ENCODE data around the gene TH. TPM values are rescaled to one million over a fixed set of nuclear protein-coding genes. Genes with fewer than 3 reads are reported as not detected.

TH gene
- total and polyA plus RNA-seq, 2 of the 4 experiments (the other 2 are of a cell fraction) = 0.10 TPM; not detected in 1

DNA sequence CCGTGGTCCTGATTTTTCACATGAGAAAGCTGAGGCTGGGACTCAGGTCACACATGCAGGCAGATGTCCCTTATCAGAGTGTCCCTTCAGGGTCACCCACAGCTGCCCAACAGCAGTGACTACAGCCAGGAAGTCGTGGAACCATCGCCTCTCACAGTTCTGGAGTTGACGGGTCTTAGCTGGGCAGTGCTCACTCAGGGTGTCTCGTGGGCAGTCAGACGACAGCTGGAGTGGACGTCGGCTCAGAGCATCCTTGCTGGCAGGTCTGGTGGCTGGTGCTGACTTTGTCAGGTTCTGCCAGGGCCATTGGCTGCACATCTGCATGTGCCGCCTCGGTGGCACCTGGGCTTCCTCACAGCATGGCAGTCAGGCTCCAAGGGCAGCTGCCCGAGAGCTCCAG lies 35.6 kb upstream of the TH start:
- Histone ChIP-seq H2BK15ac (ENCODE audit: low read depth, low read length) (no peak overlapping the region), H4K8ac (ENCODE audit: low read depth in 2 of 2, low read length in 2 of 2) (no peak overlapping the region), H3K9me3 (ENCODE audit: control insufficient read depth, insufficient read depth, low read length) (peaks cover 5% of the 10 kb centered on the region; the same call in 1 of the 2 replicates), H3K18ac (ENCODE audit: low read depth, low read length) (no peak overlapping the region), H3K14ac (replicated peaks; ENCODE audit: low read depth, low read length) (no peak overlapping the region), H2BK5ac (ENCODE audit: low read depth, low read length, poor library complexity, severe bottlenecking) (no peak overlapping the region), H3K9me1 (ENCODE audit: insufficient read depth, low read length) (no peaks in the 10 kb centered on the region), H3K23ac (ENCODE audit: low read depth, low read length) (no peak overlapping the region), H4K20me1 (ENCODE audit: insufficient read depth, low read length) (no peaks in the 10 kb centered on the region), H3K4me1 (ENCODE audit: control insufficient read depth, insufficient read depth, low read length) (no peaks in the 10 kb centered on the region), H4K5ac (ENCODE audit: low read depth, low read length) (no peak overlapping the region), H2AK5ac (ENCODE audit: low read depth, low read length) (no peak overlapping the region), H2BK120ac (ENCODE audit: low read depth, low read length) (no peak overlapping the region), H3K27me3 (ENCODE audit: control insufficient read depth, insufficient read depth, low read length) (peaks cover 14% of the 10 kb centered on the region), H3K4me2 (ENCODE audit: low read depth, low read length) (no peak overlapping the region), H3K4me3 (ENCODE audit: insufficient read depth, low read depth, low read length) (no peak overlapping the region), H2AK9ac (replicated peaks; ENCODE audit: low read depth, low read length, poor library complexity) (no peak overlapping the region), H3K4ac (ENCODE audit: low read depth, low read length) (no peak overlapping the region), H3K27ac (ENCODE audit: insufficient read depth, low read length) (no peak overlapping the region), H3K79me1 (ENCODE audit: low read depth in 1 of 2, low read length in 2 of 2) (no peaks in the 10 kb centered on the region), H3K36me3 (ENCODE audit: control insufficient read depth, insufficient read depth, low read length) (no peaks in the 10 kb centered on the region), H2BK20ac (ENCODE audit: low read depth, low read length) (no peak overlapping the region), H3K9ac (ENCODE audit: low read depth, low read length) (no peak overlapping the region), H2AFZ (replicated peaks; ENCODE audit: low read length, poor library complexity) (no peak overlapping the region), H4K91ac (ENCODE audit: insufficient read depth, low read depth, low read length) (no peak overlapping the region), H3K56ac (ENCODE audit: extremely low read depth, insufficient read depth, low read length) (no peak overlapping the region)
- in situ Hi-C loops (cut with MboI; ENCODE audit: low sequenced_read_pairs) = no loop called here
- dilution Hi-C loops (cut with HindIII; ENCODE audit: low sequenced_read_pairs, unreplicated experiment) = no loop called here
- DNase-seq (no peak), ATAC-seq (ENCODE audit: low read depth) (no peak)
- BruUV-seq (replicated peaks) = no TSS peak
- WGBS, 2 experiments (ENCODE audit: extremely low coverage in 2 of 2, insufficient read length in 1 of 2) = 57% methylated on average over 9 of the region's 11 CpGs; no CpG with 5 or more reads in 1 of the 2 experiments
- ChIA-PET POLR2A (ENCODE audit: unreplicated experiment) (no interaction called here), CTCF (no interaction called here)
- TF ChIP-seq MAZ (IDR thresholded peaks at IDR 0.05; ENCODE audit: borderline replicate concordance, low read depth, low read length) = no peak
- TF ChIP-seq RCOR1 (IDR thresholded peaks at IDR 0.05; ENCODE audit: insufficient replicate concordance, low read length) = no peak
- TF ChIP-seq RAD21 (IDR thresholded peaks at IDR 0.05; ENCODE audit: low read length) = no peak
- TF ChIP-seq, protein P1, sequence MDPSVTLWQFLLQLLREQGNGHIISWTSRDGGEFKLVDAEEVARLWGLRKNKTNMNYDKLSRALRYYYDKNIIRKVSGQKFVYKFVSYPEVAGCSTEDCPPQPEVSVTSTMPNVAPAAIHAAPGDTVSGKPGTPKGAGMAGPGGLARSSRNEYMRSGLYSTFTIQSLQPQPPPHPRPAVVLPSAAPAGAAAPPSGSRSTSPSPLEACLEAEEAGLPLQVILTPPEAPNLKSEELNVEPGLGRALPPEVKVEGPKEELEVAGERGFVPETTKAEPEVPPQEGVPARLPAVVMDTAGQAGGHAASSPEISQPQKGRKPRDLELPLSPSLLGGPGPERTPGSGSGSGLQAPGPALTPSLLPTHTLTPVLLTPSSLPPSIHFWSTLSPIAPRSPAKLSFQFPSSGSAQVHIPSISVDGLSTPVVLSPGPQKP (IDR thresholded peaks at IDR 0.05; ENCODE audit: borderline replicate concordance, low read depth, low read length) = no peak
- TF ChIP-seq BHLHE40 (IDR thresholded peaks at IDR 0.05; ENCODE audit: low read depth, low read length) = no peak
- intact Hi-C loops (cut with micrococcal nuclease) = no loop called here
